Stimulated activated CD4-positive, alpha-beta T cell treated with anti-CD3 and anti-CD28 coated beads, Interleukin-12 subunit alpha, Interleukin-12 subunit beta, amount 100 ng/mL, for 4 hours (primary cell): ENCODE measurements around the gene LRRC4B.

Experiments used
- DNase-seq: peaks from one replicate; pipeline ENCODE4 v3.0.0-alpha.2; 2020

Gene LRRC4B

GRCh38 chr19:50501186-50501567 is 67.1 kb downstream of the LRRC4B start:
- no peak for DNase-seq

GRCh38 chr19:50500753-50501151 is 67.5 kb downstream of the LRRC4B start:
- DNase-seq: no peak

GRCh38 chr19:50500060-50500752 is 68.0 kb downstream of the LRRC4B start:
- DNase-seq: no peak

- DNase-seq: no peak
Observed at GRCh38 chr19:50498219-50499056, 69.8 kb downstream of the LRRC4B start.

GRCh38 chr19:50497022-50497405 is 71.2 kb downstream of the LRRC4B start:
- no peak for DNase-seq

- DNase-seq: no peak
Observed at GRCh38 chr19:50496189-50497021, 71.8 kb downstream of the LRRC4B start.

GRCh38 chr19:50495020-50495531 is 73.2 kb downstream of the LRRC4B start:
- no peak for DNase-seq

GRCh38 chr19:50494186-50495019 is 73.8 kb downstream of the LRRC4B start:
- no peak for DNase-seq

- no peak for DNase-seq
Observed at GRCh38 chr19:50493171-50493570, 75.1 kb downstream of the LRRC4B start.

GRCh38 chr19:50492303-50493052 is 75.8 kb downstream of the LRRC4B start:
- peak; percentile 34 for DNase-seq

GRCh38 chr19:50490991-50491472 is 77.2 kb downstream of the LRRC4B start:
- no peak for DNase-seq

- DNase-seq: no peak
Observed at GRCh38 chr19:50490411-50490811, 77.8 kb downstream of the LRRC4B start.

- DNase-seq: no peak
Observed at GRCh38 chr19:50489461-50490011, 78.7 kb downstream of the LRRC4B start.

GRCh38 chr19:50488389-50489194 is 79.6 kb downstream of the LRRC4B start:
- DNase-seq: no peak

- DNase-seq: peak; percentile 48
Observed at GRCh38 chr19:50486823-50487515, 81.3 kb downstream of the LRRC4B start.

GRCh38 chr19:50485284-50485955 is 82.8 kb downstream of the LRRC4B start:
- no peak for DNase-seq

GRCh38 chr19:50482916-50483315 is 85.3 kb downstream of the LRRC4B start:
- DNase-seq: no peak

- DNase-seq: no peak
Observed at GRCh38 chr19:50482271-50482855, 85.9 kb downstream of the LRRC4B start.
